Stimulated activated CD4-positive, alpha-beta T cell treated with anti-CD3 and anti-CD28 coated beads, TNF-alpha, amount 100 ng/mL, for 48 hours (primary cell): ENCODE results near the gene MS4A5.

Experiments
- DNase-seq, 3 donors: peaks; one replicate each; pipeline ENCODE4 v3.0.0-alpha.2; 2020; ENCODE audit warnings: low read depth in 3 of 3

MS4A5 gene

GRCh38 chr11:60482361-60482760 lies 53.0 kb downstream of the MS4A5 start:
- DNase-seq: no peak

- DNase-seq: no peak
These were observed 56.6 kb downstream of the MS4A5 start for GRCh38 chr11:60485987-60486386.

- DNase-seq: no peak
These were observed 63.2 kb downstream of the MS4A5 start, which contains the start of gene MS4A12 for GRCh38 chr11:60492488-60493009. MS4A12 (plus strand) TSS chr11:60492778; CDS start chr11:60497319, 4,541 bp downstream.

- DNase-seq: no peak
These were observed 64.1 kb downstream of the MS4A5 start for GRCh38 chr11:60493454-60493853.
